Stimulated activated CD8-positive, alpha-beta memory T cell treated with anti-CD3 and anti-CD28 coated beads, Interleukin-7, amount 100 ng/mL, for 1 hour (primary cell): ENCODE data around the gene LARP4B.
A peak's percentile ranks its signal among the peaks of the same experiment; 100 is the strongest.

Source experiments
- DNase-seq, 2 donors: peaks; one replicate each; pipeline ENCODE4 v3.0.0-alpha.2; 2020; ENCODE audit warnings: low read depth in 2 of 2

LARP4B gene

DNA sequence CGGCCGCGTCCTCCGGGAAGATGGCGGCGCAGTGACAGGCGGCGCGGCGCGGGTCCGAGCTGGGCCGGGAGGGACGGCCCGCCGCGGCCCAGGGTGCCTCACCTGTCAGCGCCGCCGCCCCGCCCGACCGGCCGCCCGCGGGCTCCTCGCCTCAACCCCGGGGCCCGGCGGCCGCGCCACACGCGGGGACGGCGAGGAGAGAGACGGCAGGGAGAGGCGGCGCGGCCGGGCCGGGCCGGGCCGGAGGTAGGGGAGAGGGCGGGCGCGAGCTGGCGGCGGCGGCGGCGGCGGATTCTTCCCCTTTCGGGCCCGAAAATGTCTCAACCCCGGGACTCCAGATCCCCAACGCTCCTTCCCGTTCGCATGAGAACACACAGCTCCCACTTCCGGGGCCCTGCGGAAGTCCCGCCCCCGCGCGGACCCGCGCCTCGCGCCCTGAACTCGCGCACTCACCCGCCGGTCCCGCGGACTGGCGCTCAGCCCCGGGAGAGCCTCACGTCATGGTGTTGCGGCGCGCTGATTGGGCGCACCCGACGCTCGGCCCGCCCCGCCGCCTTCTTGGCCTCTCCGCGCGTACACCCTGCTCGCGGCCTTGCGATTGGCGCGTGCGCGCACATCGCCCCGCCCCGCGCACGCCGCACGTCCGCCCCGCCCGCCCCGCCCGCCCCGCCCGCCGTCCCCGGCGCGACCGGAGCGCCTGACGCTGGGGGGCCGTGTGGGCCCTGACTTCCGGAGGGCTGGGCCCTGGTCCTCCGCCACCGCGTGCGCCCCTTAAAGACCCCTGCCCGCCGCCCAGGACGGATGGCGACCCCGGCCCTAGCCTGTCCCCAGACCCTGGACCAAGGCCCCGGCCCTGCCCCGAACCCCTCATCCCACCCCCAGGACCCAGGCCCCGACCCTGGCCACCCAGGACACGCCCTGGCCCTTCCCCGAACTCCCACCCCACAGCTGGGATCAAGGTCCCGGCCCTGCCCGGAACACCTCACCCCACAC, at the start of gene LARP4B:
LARP4B (minus strand) TSS at position 380 of the 993 bp plus-strand sequence. CDS start 45,984 bp downstream, outside the sequence.
- DNase-seq, result peak; percentile 91 to 93

DNA sequence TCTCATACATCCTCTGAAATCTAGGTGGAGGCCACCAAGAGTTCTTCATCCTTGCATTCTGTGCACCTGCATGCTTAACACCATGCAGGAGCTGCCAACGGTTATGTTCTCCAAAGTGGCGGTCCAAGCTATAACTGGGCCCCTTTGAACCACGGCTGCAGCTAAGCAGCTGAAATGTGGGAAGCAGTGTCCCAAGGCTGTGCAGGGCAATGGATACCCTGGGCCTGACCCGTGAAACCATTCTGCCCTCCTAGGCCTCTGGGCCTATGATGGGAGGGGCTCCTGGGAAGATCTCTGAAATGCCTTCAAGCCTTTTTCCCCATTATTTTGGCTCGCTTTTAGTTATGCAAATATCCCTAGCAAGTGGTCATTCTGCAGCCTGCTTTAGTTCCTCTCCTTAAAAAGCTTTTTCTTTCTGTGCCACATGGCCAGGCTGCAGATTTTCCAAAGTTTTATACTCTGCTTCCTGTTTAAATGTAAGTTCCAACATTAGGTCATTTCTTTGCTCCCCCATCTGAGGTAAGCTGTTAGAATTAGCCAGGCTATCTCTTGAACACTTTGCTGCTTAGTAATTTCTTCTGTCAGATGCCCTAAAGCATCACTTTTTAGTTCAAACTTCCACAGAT, 49.1 kb upstream of the LARP4B start:
- no peak for DNase-seq

DNA sequence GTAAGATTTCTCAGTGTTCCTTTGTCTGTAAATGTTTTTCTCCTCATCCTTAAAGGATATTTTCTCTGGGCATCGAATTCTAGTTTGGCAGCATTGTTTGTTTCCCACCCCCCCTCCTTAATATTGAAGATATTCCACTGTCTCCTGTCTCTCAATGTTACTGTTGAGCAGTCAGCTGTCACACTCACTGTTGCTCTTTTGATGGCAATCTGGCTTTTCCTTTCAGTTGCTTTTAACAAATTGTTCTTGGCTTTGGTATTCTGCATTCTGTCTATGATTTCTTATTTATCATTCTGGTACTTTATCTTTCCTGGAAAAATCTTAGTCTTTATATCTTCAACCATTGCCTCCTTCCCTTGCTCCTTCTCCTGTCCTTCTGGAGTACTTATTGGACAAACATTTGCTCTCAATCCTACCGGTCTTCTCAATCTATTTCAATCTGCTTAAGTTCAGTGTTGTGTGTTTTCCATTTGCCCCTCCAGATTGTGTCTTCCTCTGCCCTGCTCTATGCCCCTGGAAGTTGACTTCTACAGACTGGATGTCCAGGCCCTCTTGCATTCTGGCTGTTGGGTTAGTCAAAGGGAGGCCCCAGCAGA, 47.4 kb upstream of the LARP4B start:
- no peak for DNase-seq

DNA sequence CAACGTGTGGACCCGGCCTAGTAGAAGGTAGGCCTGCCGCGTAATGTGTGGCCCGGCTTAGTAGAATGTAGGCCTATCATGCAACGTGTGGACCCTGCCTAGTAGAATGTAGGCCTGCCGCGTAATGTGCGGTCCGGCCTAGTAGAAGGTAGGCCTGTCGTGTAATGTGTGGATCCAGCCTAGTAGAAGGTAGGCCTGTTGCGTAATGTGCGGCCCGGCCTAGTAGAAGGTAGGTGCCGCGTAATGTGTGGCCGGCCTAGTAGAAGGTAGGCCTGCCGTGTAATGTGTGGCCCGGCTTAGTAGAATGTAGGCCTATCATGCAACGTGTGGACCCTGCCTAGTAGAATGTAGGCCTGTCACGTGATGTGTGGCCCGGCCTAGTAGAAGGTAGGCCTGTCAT, 44.8 kb upstream of the LARP4B start:
- no peak for DNase-seq

DNA sequence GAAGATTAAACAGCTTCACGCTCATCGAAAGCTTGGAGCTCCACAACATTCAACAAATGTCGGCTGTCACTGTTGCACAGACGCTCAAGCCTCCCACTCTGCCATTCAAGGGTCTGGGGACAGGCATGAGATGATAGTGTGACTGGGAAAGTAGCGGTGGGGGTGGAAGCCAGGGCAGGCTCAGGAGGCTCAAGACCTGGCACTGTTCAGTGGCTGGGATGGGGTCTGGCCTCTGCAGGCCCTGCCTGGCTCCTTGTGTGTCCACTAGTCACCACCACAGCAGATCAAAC, 43.2 kb upstream of the LARP4B start:
- DNase-seq, result no peak

DNA sequence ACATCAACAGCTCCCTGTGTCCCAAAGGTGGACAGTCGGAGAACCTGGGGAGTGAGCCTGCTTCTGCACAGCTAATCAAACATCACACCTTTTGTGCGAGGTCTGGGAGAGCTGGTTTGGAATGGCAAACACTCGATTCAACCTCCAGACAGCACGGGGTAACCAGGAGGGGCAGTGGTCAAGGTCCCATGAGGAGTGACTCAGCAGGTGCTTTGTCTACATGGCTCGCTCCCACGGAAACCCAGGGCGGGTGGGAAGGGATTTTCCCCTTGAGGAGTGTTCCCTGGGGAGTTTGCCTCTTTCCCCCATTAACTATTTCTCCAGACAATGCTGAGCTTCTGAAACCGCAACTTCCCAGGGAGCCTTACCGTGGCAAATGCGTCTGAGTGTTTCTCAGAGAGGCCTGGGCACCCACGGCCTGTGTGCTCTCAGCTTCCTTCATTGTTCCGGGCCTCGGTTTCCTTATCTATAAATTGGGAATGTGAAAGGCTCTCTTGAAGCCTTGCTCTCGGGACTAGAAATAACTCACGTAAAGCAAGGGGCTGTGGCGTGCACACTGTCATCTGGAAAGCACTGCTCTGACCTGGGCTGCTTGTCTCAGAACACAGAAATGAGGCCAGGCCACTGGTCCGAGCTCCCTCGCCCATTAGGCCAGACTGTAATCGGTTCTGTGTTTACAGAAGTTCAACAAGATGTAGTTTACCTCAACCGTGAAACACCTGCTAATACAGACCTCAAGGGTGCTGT, 42.7 kb upstream of the LARP4B start:
- DNase-seq, result no peak

- DNase-seq, result no peak
Measured at GRCh38 chr10:972763-973162, 41.3 kb upstream of the LARP4B start.

DNA sequence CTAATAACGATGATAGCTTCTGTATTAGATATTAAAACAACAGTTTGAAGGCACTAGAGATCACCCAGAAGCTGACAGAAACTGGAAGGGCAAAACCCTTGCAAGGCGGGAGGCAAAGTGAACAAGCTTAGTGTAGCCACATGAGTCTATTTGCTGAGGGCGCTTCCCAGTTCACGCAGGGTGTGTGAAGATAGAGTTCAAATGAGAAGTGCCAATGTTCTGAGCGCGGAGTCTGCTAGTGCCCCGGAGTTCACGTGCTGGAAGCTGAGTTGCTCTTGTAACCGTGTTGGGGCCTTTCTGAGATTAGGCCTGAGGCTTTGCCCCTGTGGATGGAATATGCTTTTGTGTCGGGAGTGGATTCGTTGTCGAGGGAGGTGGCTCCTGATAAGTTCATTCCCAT, 40.1 kb upstream of the LARP4B start:
- no peak for DNase-seq

DNA sequence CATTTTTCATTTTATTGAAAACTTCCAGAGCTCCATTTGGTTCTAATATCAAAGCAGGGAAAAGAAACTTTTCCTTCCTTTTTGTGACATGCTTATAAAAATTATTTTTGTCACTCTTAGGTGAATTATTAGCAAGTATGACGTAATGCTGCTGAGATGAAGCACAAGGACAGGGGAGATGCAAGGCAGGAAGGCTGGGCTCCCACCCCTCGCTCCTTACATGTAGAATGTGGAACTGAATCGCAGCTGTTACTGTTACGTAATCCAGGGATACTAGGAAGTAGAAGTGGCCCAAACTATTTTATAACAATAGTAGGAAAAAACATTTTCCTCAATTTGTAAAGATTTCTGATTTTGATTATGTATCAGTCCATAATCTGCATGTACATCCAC, 39.6 kb upstream of the LARP4B start:
- no peak for DNase-seq

GRCh38 chr10:970311-971149, 39.0 kb upstream of the LARP4B start:
- DNase-seq, result no peak

DNA sequence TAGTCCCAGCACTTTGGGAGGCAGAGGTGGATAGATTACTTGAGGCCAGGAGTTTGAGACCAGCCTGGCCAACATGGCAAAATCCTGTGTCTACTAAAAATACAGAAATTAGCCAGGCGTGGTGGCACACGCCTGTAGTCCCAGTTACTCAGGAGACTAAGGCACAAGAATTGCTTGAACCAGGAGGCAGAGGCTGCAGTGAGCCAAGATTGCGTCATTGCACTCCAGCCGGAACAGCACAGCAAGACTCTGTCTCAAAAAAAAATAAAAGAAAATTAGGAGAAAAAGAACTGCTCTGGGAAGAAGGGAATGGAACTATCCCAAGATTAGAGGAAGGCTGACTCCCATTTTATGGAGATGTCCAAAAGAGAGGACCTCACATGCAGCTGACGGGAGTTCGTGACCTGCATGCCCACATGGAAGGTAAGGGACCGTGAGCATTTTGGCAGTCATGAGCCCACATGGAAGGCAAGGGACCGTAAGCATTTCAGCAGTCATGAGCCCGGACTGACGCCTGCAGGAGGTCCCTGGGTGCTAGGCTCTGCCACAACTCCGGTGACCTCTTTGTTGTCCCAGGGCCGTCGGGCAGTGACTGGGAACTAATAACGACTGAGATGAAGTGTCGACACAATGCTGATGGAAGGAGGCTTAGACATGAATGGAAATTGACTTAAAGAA, 38.1 kb upstream of the LARP4B start:
- no peak for DNase-seq

- no peak for DNase-seq
Measured at GRCh38 chr10:968546-969199, 37.2 kb upstream of the LARP4B start.

GRCh38 chr10:966466-967235, 35.1 kb upstream of the LARP4B start:
- no peak for DNase-seq

- no peak for DNase-seq
Measured at GRCh38 chr10:964988-965417, 33.5 kb upstream of the LARP4B start.

DNA sequence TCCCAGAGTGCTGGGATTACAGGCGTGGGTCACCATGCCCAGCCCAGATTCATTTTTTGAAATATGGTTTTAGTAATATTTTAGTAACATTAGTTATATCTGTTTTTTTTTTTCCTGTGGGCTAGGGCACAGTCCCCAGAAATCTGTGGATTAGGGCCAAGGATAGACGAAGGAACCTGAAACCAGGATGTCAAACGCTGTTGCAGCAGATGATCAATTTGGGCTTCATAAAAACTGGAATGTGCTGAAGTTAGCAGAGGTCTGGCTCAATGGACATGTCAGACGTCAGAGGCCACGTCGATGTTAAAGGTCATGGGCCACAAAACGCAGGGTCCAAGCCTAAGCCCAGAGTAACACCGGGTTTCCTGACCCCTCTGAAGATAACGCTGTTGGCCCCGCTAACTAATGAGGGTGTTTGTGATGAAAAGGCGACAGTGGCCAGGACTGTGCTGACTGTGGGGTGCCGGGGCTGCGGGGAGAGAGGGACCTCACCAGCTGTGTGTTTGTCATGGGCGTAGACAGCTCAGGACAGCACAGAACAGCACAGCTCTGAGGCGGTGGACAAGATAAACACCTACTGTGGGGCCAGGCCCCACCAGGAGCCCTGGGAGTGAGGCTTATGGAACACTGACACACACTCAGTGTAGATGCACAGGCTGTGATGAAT, 32.9 kb upstream of the LARP4B start:
- no peak for DNase-seq

- DNase-seq, result no peak
Measured at GRCh38 chr10:963655-964054, 32.1 kb upstream of the LARP4B start.

GRCh38 chr10:963186-963585, 31.7 kb upstream of the LARP4B start:
- no peak for DNase-seq

GRCh38 chr10:962342-962741, 30.8 kb upstream of the LARP4B start:
- no peak for DNase-seq

GRCh38 chr10:958856-959255, 27.4 kb upstream of the LARP4B start:
- DNase-seq, result no peak
